ENCODE data around the gene TRIM54. TPM values are rescaled to one million over a fixed set of nuclear protein-coding genes. Genes with fewer than 3 reads are reported as not detected.

Gene TRIM54
- total and polyA plus RNA-seq, 2 of the 4 experiments (the other 2 are of a cell fraction) = 0.15 TPM; not detected in 1

DNA sequence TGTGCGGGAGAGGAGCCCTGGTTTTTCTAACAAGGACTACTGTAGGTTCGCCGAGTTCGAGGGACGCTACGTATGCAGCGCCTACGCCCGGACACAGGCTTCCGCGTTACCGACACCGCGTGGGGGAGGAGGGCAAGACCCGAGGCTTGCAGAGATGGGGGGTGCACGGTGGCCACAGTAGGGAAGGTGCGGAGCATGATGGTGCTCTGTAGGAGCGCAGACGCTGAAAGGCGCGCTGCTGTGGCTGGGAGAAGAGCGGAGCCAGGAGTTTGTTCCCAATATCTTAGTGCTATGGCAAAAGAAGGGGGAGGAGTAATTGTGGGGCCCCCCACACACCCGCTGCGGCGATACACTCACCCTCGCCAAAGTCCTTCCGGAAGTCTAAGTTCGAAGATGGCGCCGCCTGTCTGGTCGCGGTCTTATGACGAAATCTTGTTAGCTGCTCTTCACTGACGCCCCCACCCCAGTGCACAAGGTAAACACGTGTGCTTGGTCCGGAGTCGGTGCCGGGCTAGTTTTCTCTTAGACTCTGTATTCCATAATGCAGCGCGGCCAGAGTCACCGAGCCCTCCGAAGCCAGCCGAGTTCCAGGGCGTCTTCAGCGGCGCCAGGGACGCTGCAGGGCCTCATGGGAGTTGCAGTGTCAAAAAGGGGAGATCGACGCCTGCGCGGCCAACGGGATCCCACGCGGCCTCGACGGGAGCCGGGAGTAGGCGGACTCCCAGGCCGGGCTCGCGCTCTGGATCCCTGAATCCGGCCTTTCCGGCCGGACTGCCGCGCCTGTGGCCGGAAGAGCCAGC is 74.4 kb downstream of the TRIM54 start, which contains the start of gene GTF3C2:
TSS of gene GTF3C2 (minus strand) at position 383 of the 800 bp plus-strand sequence. CDS start 13,210 bp downstream, outside the sequence.
- 0 out of 2 replicates have a peak within 1 kb of the TSS, but pooled peaks have one; percentile 60 for H2BK20ac ChIP-seq (ENCODE audit: low read depth, low read length)
- H2AK9ac ChIP-seq (replicated peaks; ENCODE audit: low read depth, low read length, poor library complexity) = peak within 1 kb of the TSS; percentile 96
- H2AK5ac ChIP-seq (ENCODE audit: low read depth, low read length) = peak within 1 kb of the TSS; percentile 94
- BruUV-seq (replicated peaks) = no TSS peak
- H4K5ac ChIP-seq (ENCODE audit: low read depth, low read length) = peak within 1 kb of the TSS; percentile 90
- H3K23ac ChIP-seq (ENCODE audit: low read depth, low read length) = peak within 1 kb of the TSS; percentile 94
- H3K4me2 ChIP-seq (ENCODE audit: low read depth, low read length) = peak within 1 kb of the TSS; percentile 93
- H3K18ac ChIP-seq (ENCODE audit: low read depth, low read length) = peak within 1 kb of the TSS; percentile 40
- H3K14ac ChIP-seq (replicated peaks; ENCODE audit: low read depth, low read length) = peak within 1 kb of the TSS; percentile 89
- H3K36me3 ChIP-seq (ENCODE audit: control insufficient read depth, insufficient read depth, low read length) = no peaks in the 10 kb centered on the region
- dilution Hi-C loops (cut with HindIII; ENCODE audit: low sequenced_read_pairs, unreplicated experiment) (no loop called here), intact Hi-C loops (cut with micrococcal nuclease) (loop anchor here (5.0 kb wide), 1 partner anchor 34 kb away; the partner anchor contains the start of gene MPV17), in situ Hi-C loops (cut with MboI; ENCODE audit: low sequenced_read_pairs) (no loop called here)
- CTCF ChIA-PET = no interaction called here
- peak within 1 kb of the TSS; percentile 89 for H2BK120ac ChIP-seq (ENCODE audit: low read depth, low read length)
- peak within 1 kb of the TSS; percentile 95 for H3K4ac ChIP-seq (ENCODE audit: low read depth, low read length)
- no peaks in the 10 kb centered on the region; the same call in 1 of the 2 replicates for H3K9me1 ChIP-seq (ENCODE audit: insufficient read depth, low read length)
- H3K56ac ChIP-seq (ENCODE audit: extremely low read depth, insufficient read depth, low read length) = peak within 1 kb of the TSS; percentile 81
- H3K9me3 ChIP-seq (ENCODE audit: control insufficient read depth, insufficient read depth, low read length) = no peaks in the 10 kb centered on the region
- peak within 1 kb of the TSS; percentile 98 for H2AFZ ChIP-seq (replicated peaks; ENCODE audit: low read length, poor library complexity)
- no peak within 1 kb of the TSS for H2BK15ac ChIP-seq (ENCODE audit: low read depth, low read length)
- H4K20me1 ChIP-seq (ENCODE audit: insufficient read depth, low read length) = no peaks in the 10 kb centered on the region; the same call in 1 of the 2 replicates
- no peaks in the 10 kb centered on the region for H3K27me3 ChIP-seq (ENCODE audit: control insufficient read depth, insufficient read depth, low read length)
- POLR2A ChIA-PET (ENCODE audit: unreplicated experiment) = interaction anchor here (0.7 to 1.6 kb wide), 3 partner anchors 12 to 202 kb away, joined by 3 to 5 read pairs (median 4); partner anchors contain the start of gene ZNF513
- peak within 1 kb of the TSS; percentile 95 for H3K27ac ChIP-seq (ENCODE audit: insufficient read depth, low read length)
- H2BK5ac ChIP-seq (ENCODE audit: low read depth, low read length, poor library complexity, severe bottlenecking) = peak within 1 kb of the TSS; percentile 91
- H4K91ac ChIP-seq (ENCODE audit: insufficient read depth, low read depth, low read length) = peak within 1 kb of the TSS; percentile 93
- 0 out of 2 replicates have a peak, but pooled peaks have one; percentile 91 for TF ChIP-seq POLR2A (IDR thresholded peaks at IDR 0.05; ENCODE audit: low read depth, low read length)
- TF ChIP-seq MXI1 (IDR thresholded peaks at IDR 0.05; ENCODE audit: borderline replicate concordance, low read depth, low read length) = peak; percentile 94
- TF ChIP-seq MAFK (IDR thresholded peaks at IDR 0.05; ENCODE audit: low read depth, low read length) = no peak
- TF ChIP-seq RAD21 (IDR thresholded peaks at IDR 0.05; ENCODE audit: low read length) = no peak
- TF ChIP-seq, protein P1, sequence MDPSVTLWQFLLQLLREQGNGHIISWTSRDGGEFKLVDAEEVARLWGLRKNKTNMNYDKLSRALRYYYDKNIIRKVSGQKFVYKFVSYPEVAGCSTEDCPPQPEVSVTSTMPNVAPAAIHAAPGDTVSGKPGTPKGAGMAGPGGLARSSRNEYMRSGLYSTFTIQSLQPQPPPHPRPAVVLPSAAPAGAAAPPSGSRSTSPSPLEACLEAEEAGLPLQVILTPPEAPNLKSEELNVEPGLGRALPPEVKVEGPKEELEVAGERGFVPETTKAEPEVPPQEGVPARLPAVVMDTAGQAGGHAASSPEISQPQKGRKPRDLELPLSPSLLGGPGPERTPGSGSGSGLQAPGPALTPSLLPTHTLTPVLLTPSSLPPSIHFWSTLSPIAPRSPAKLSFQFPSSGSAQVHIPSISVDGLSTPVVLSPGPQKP (IDR thresholded peaks at IDR 0.05; ENCODE audit: borderline replicate concordance, low read depth, low read length) = no peak
- TF ChIP-seq MAZ (IDR thresholded peaks at IDR 0.05; ENCODE audit: borderline replicate concordance, low read depth, low read length) = peak; percentile 97
- TF ChIP-seq SMC3 (IDR thresholded peaks at IDR 0.05; ENCODE audit: low read depth, low read length) = no peak
- TF ChIP-seq CHD1 (IDR thresholded peaks at IDR 0.05; ENCODE audit: low read depth, low read length) = no peak
- TF ChIP-seq, protein P2, sequence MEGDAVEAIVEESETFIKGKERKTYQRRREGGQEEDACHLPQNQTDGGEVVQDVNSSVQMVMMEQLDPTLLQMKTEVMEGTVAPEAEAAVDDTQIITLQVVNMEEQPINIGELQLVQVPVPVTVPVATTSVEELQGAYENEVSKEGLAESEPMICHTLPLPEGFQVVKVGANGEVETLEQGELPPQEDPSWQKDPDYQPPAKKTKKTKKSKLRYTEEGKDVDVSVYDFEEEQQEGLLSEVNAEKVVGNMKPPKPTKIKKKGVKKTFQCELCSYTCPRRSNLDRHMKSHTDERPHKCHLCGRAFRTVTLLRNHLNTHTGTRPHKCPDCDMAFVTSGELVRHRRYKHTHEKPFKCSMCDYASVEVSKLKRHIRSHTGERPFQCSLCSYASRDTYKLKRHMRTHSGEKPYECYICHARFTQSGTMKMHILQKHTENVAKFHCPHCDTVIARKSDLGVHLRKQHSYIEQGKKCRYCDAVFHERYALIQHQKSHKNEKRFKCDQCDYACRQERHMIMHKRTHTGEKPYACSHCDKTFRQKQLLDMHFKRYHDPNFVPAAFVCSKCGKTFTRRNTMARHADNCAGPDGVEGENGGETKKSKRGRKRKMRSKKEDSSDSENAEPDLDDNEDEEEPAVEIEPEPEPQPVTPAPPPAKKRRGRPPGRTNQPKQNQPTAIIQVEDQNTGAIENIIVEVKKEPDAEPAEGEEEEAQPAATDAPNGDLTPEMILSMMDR (conservative IDR thresholded peaks at IDR 0.05; ENCODE audit: low read depth, low read length) = 0 out of 2 replicates have a peak, but pooled peaks have one; percentile 0
- TF ChIP-seq, protein P3, sequence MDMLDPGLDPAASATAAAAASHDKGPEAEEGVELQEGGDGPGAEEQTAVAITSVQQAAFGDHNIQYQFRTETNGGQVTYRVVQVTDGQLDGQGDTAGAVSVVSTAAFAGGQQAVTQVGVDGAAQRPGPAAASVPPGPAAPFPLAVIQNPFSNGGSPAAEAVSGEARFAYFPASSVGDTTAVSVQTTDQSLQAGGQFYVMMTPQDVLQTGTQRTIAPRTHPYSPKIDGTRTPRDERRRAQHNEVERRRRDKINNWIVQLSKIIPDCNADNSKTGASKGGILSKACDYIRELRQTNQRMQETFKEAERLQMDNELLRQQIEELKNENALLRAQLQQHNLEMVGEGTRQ (IDR thresholded peaks at IDR 0.05; ENCODE audit: low read depth, low read length) = peak; percentile 25; the same call in 1 of the 2 replicates
- TF ChIP-seq RCOR1 (IDR thresholded peaks at IDR 0.05; ENCODE audit: insufficient replicate concordance, low read length) = peak; percentile 12
- TF ChIP-seq CEBPB (IDR thresholded peaks at IDR 0.05; ENCODE audit: low read depth, low read length) = peak; percentile 84
- peak within 1 kb of the TSS; percentile 96 for H3K9ac ChIP-seq (ENCODE audit: low read depth, low read length)
- H3K4me1 ChIP-seq (ENCODE audit: control insufficient read depth, insufficient read depth, low read length) = peaks cover 8% of the 10 kb centered on the region
- WGBS, 2 experiments (ENCODE audit: extremely low coverage in 2 of 2, insufficient read length in 1 of 2) = 0% methylated on average over 47 of the region's 67 CpGs; no CpG with 5 or more reads in 1 of the 2 experiments
- peak; percentile 92 for ATAC-seq (ENCODE audit: low read depth)
- H3K79me1 ChIP-seq (ENCODE audit: low read depth in 1 of 2, low read length in 2 of 2) = peaks cover 18 to 42% of the 10 kb centered on the region in 2 experiments
- peak within 1 kb of the TSS; percentile 73 to 98 for H4K8ac ChIP-seq (ENCODE audit: low read depth in 2 of 2, low read length in 2 of 2)
- peak; percentile 97 for DNase-seq
- peak within 1 kb of the TSS; percentile 88 for H3K4me3 ChIP-seq (ENCODE audit: insufficient read depth, low read depth, low read length)

Data from IMR-90 (cell line).